Measurements from ENCODE around the gene MED15.

Gene MED15

GRCh38 chr22:20636075-20636812 is 128.8 kb downstream of the MED15 start:
- FAIRE-seq (no peak), DNase-seq (ENCODE audit: insufficient read length, low spot score) (no peak)

DNA sequence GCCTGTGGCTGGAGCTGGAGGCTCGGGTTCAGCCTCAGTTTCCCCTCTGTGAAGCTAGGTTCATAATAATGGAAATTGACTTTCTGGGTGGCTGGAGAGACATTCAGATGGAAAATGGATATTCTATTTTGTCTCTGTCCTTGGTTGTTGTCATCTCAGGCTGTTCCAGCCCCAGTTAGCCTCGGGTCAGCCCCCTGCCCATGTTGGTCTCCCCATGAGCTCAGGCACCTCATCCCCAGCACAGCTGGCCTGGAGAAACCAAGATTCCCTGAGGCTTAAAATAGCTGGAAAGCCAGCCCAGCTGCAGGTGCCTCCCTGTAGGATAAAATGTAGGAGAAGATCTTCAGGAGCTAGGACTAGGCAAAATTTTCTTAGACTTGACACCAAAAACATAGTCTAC is 129.5 kb downstream of the MED15 start:
- DNase-seq (ENCODE audit: insufficient read length, low spot score): no peak
- no peak for FAIRE-seq
